Mammary epithelial cell (primary cell): ENCODE results near the gene CCDC126.

ENCODE experiments used
- EZH2 ChIP-seq: IDR thresholded peaks from 2 replicates; pipeline ENCODE4 v1.6.1; 2012; ENCODE audit warnings: low read length, inconsistent platforms, borderline replicate concordance
- TF ChIP-seq, protein P1 (sequence below), 2 donors: IDR thresholded peaks in 1 of 2; conservative IDR thresholded peaks in 1 of 2; 2 replicates each; pipeline ENCODE4 v1.5.1; 2011 to 2012; ENCODE audit warnings: inconsistent platforms in 2 of 2, low read length in 2 of 2, mild to moderate bottlenecking in 2 of 2, control low read depth in 1 of 2, low read depth in 1 of 2; ENCODE audit not compliant: insufficient read depth in 1 of 2; ENCODE audit errors: extremely low read depth in 1 of 2

DNA sequence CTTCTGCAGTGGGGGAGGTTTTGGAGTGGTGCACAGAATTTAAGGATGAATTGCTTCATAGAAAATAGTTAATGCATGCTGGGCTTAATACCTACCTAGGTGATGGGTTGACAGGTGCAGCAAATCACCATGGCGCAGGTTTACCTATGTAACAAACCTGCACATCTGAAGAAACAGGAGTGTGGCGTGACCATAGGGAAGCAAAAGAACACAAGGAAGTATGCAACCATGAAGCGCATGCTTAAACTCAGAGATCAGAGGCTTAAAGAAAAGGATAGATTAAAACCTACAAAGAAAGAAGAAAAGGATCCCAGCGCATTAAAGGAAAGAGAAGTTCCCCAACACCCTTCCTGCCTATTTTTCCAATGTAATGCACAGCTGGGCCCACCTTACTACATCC is 22.0 kb downstream of the CCDC126 start:
- TF ChIP-seq, protein P1, sequence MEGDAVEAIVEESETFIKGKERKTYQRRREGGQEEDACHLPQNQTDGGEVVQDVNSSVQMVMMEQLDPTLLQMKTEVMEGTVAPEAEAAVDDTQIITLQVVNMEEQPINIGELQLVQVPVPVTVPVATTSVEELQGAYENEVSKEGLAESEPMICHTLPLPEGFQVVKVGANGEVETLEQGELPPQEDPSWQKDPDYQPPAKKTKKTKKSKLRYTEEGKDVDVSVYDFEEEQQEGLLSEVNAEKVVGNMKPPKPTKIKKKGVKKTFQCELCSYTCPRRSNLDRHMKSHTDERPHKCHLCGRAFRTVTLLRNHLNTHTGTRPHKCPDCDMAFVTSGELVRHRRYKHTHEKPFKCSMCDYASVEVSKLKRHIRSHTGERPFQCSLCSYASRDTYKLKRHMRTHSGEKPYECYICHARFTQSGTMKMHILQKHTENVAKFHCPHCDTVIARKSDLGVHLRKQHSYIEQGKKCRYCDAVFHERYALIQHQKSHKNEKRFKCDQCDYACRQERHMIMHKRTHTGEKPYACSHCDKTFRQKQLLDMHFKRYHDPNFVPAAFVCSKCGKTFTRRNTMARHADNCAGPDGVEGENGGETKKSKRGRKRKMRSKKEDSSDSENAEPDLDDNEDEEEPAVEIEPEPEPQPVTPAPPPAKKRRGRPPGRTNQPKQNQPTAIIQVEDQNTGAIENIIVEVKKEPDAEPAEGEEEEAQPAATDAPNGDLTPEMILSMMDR (conservative IDR thresholded peaks at IDR 0.05 in 1 of 2, IDR thresholded peaks at IDR 0.05 in 1 of 2; ENCODE audit: extremely low read depth in 1 of 2, insufficient read depth in 1 of 2, low read depth in 1 of 2, low read length in 2 of 2) = no peak
- TF ChIP-seq EZH2 = no peak
